ENCODE data around the gene GPC5.
"Not testable (repeated sequence)": the region's sequence is repeated elsewhere in the genome, so short reads cannot be mapped to it uniquely, and the experiment has no call there.

GPC5 gene

GRCh38 chr13:92270990-92271389 is 872.6 kb downstream of the GPC5 start:
- DNase-seq (ENCODE audit: low spot score) = no peak

- no peak for DNase-seq (ENCODE audit: low spot score)
These were observed 873.8 kb downstream of the GPC5 start for GRCh38 chr13:92272177-92272576.

- DNase-seq (ENCODE audit: low spot score) = not testable (repeated sequence)
These were observed 882.6 kb downstream of the GPC5 start for GRCh38 chr13:92280986-92281385.

- DNase-seq (ENCODE audit: low spot score) = not testable (repeated sequence)
These were observed 892.4 kb downstream of the GPC5 start for GRCh38 chr13:92290718-92291307.

- DNase-seq (ENCODE audit: low spot score) = not testable (repeated sequence)
These were observed 896.1 kb downstream of the GPC5 start for GRCh38 chr13:92294533-92294932.

GRCh38 chr13:92296154-92296671 is 897.8 kb downstream of the GPC5 start:
- DNase-seq (ENCODE audit: low spot score) = not testable (repeated sequence)

- DNase-seq (ENCODE audit: low spot score) = no peak
These were observed 899.8 kb downstream of the GPC5 start for GRCh38 chr13:92297971-92298942.

GRCh38 chr13:92300651-92301050 is 902.2 kb downstream of the GPC5 start:
- DNase-seq (ENCODE audit: low spot score) = no peak

- DNase-seq (ENCODE audit: low spot score) = no peak
These were observed 905.0 kb downstream of the GPC5 start for GRCh38 chr13:92303428-92303827.

GRCh38 chr13:92307752-92308151 is 909.3 kb downstream of the GPC5 start:
- DNase-seq (ENCODE audit: low spot score) = no peak

GRCh38 chr13:92312823-92313222 is 914.4 kb downstream of the GPC5 start:
- DNase-seq (ENCODE audit: low spot score) = no peak

GRCh38 chr13:92313382-92313781 is 915.0 kb downstream of the GPC5 start:
- no peak for DNase-seq (ENCODE audit: low spot score)

- DNase-seq (ENCODE audit: low spot score) = no peak
These were observed 916.8 kb downstream of the GPC5 start for GRCh38 chr13:92315265-92315664.

GRCh38 chr13:92316030-92316429 is 917.6 kb downstream of the GPC5 start:
- no peak for DNase-seq (ENCODE audit: low spot score)

GRCh38 chr13:92317066-92317465 is 918.6 kb downstream of the GPC5 start:
- DNase-seq (ENCODE audit: low spot score) = no peak

GRCh38 chr13:92320323-92320722 is 921.9 kb downstream of the GPC5 start:
- no peak for DNase-seq (ENCODE audit: low spot score)

GRCh38 chr13:92321174-92321573 is 922.8 kb downstream of the GPC5 start:
- DNase-seq (ENCODE audit: low spot score) = no peak

- DNase-seq (ENCODE audit: low spot score) = no peak
These were observed 947.2 kb downstream of the GPC5 start for GRCh38 chr13:92345627-92346026.

GRCh38 chr13:92346046-92346445 is 947.6 kb downstream of the GPC5 start:
- no peak for DNase-seq (ENCODE audit: low spot score)

GRCh38 chr13:92354583-92354982 is 956.2 kb downstream of the GPC5 start:
- DNase-seq (ENCODE audit: low spot score) = no peak

GRCh38 chr13:92355213-92355612 is 956.8 kb downstream of the GPC5 start:
- no peak for DNase-seq (ENCODE audit: low spot score)

GRCh38 chr13:92362717-92363116 is 964.3 kb downstream of the GPC5 start:
- DNase-seq (ENCODE audit: low spot score) = no peak

- no peak for DNase-seq (ENCODE audit: low spot score)
These were observed 967.5 kb downstream of the GPC5 start for GRCh38 chr13:92365904-92366303.
